Measurements from ENCODE around the gene FAM174B.

Gene FAM174B

DNA sequence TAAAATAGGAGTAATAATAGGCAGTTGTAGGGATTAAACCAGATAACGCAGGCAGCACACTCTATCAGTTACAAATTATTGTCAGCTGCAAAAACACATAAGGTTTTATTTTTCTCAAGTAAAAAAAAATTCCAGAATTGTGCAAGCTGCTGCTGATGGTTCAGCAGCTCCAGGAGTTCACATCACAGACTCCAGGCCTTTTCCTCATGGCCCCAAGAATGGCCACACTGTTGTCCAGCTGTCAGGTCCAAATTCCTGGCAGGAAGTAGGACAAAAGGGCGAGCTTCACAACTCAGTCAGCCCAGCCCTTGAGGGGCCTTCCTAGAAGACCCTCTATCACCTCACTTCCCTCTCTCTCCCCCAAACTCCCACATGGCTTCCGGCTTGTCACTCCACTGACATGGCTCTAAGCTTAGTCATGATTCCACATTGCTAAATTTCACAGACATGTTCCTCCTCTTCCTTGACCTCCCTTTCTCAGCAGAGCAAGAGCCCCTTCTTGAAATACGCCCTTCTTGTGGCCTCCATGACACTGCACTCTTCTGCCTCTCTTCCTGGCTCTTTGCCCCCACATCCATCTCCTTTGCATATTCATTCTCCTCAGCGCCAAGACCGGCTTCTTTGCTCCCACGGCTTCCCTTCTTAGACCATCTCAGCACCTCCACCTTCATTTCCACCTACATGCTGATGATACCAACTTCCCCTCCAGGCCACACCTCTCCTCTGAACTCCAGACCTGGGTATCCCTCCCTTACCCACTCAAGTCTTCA is 27.4 kb upstream of the FAM174B start:
- TF ChIP-seq, protein P1, sequence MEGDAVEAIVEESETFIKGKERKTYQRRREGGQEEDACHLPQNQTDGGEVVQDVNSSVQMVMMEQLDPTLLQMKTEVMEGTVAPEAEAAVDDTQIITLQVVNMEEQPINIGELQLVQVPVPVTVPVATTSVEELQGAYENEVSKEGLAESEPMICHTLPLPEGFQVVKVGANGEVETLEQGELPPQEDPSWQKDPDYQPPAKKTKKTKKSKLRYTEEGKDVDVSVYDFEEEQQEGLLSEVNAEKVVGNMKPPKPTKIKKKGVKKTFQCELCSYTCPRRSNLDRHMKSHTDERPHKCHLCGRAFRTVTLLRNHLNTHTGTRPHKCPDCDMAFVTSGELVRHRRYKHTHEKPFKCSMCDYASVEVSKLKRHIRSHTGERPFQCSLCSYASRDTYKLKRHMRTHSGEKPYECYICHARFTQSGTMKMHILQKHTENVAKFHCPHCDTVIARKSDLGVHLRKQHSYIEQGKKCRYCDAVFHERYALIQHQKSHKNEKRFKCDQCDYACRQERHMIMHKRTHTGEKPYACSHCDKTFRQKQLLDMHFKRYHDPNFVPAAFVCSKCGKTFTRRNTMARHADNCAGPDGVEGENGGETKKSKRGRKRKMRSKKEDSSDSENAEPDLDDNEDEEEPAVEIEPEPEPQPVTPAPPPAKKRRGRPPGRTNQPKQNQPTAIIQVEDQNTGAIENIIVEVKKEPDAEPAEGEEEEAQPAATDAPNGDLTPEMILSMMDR (IDR thresholded peaks at IDR 0.05; ENCODE audit: low read depth, low read length): no peak
- no peak overlapping the region for H3K4me3 ChIP-seq (ENCODE audit: low read depth, low read length)

- TF ChIP-seq, protein P1 (IDR thresholded peaks at IDR 0.05; ENCODE audit: low read depth, low read length): no peak
- H3K4me3 ChIP-seq (ENCODE audit: low read depth, low read length): no peak overlapping the region
Observed at GRCh38 chr15:92681141-92681631, 25.6 kb upstream of the FAM174B start.

DNA sequence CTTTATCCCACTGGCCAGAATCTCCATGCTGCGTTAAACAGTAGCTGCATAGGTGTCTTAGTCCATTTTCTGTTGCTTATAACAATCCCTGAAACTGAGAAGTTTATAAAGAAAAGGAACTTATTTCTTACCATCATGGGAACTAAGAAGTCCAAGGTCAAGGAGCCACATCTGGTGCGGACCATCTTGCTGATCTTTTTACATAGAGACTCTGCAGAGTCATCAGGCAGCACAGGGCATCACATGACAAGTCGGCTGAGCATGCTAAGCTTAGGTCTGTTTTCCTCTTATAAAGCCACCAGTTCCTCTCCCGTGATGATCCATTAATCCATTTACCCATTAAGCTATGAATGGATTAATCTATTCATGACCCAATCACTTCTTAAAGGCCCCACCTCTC is 22.4 kb upstream of the FAM174B start:
- TF ChIP-seq, protein P1 (IDR thresholded peaks at IDR 0.05; ENCODE audit: low read depth, low read length): no peak
- H3K4me3 ChIP-seq (ENCODE audit: low read depth, low read length): no peak overlapping the region

DNA sequence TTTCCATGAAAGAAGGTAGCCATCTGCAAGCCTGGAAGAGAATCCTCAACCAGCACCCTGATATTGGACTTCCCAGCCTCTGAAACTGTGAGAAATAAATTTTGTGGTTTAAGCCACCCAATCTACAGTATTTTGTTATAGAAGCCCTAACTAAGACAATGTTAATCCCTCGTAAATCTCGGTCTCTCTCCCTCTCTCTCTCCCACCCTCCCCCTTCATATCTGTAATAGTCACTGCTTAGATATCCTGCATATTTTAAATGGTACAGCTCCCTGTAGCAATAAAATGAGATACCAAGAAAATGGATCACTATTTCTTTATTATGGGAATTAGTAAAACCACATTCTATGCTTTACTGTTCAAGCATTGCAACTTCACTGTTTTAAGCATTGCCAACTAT is 21.0 kb upstream of the FAM174B start:
- TF ChIP-seq, protein P1 (IDR thresholded peaks at IDR 0.05; ENCODE audit: low read depth, low read length): no peak
- no peak overlapping the region for H3K4me3 ChIP-seq (ENCODE audit: low read depth, low read length)

- TF ChIP-seq, protein P1 (IDR thresholded peaks at IDR 0.05; ENCODE audit: low read depth, low read length): no peak
- H3K4me3 ChIP-seq (ENCODE audit: low read depth, low read length): no peak overlapping the region
Observed at GRCh38 chr15:92675485-92675884, 19.9 kb upstream of the FAM174B start.

GRCh38 chr15:92674347-92674746 is 18.8 kb upstream of the FAM174B start:
- H3K4me3 ChIP-seq (ENCODE audit: low read depth, low read length): no peak overlapping the region
- TF ChIP-seq, protein P1 (IDR thresholded peaks at IDR 0.05; ENCODE audit: low read depth, low read length): no peak

DNA sequence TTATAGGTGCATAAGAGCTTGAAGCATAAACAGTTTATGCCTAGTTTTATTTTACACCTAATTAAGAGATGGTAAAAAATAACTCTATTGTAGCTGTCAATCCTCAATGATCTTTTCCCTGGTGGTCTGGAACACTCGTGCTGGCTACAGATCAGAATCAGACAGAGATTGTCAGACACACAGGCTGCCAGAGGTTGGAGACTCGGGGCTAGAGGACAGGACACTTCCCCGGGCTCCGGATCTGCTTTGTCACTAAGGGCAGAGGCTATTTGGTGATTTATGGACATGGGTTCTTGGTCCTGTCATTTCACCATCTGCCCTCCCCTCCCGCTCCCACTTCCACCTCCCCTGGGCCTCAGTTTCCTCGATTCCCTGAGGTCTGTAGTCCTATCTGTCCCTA is 16.5 kb upstream of the FAM174B start:
- TF ChIP-seq, protein P1 (IDR thresholded peaks at IDR 0.05; ENCODE audit: low read depth, low read length): no peak
- H3K4me3 ChIP-seq (ENCODE audit: low read depth, low read length): no peak overlapping the region
